HCT116 (cell line): Measurements from ENCODE around the gene ETS1.

Experiments
- ATF3 ChIP-seq: IDR thresholded peaks from 2 replicates; pipeline ENCODE4 v1.6.1; 2012
- CBX3 ChIP-seq: IDR thresholded peaks from 2 replicates; pipeline ENCODE4 v1.6.1; 2012; ENCODE audit warnings: low read depth
- CTCF ChIP-seq, 3 experiments: fragments of 200-600 bp in 1 of 3; sonication (generic) in 1 of 3; IDR thresholded peaks in 2 of 3; conservative IDR thresholded peaks in 1 of 3; 2 replicates each; pipeline ENCODE4 v1.5.1; 2012 to 2017; ENCODE audit warnings: low read depth in 2 of 3, low read length in 2 of 3, antibody characterized with exemption in 1 of 3, borderline replicate concordance in 1 of 3, control low read depth in 1 of 3, mild to moderate bottlenecking in 1 of 3, mixed read lengths in 1 of 3, mixed run types in 1 of 3, moderate library complexity in 1 of 3; ENCODE audit not compliant: insufficient read depth in 1 of 3
- EGR1 ChIP-seq: IDR thresholded peaks from 2 replicates; pipeline ENCODE4 v1.6.1; 2012; ENCODE audit warnings: low read depth
- POLR2A ChIP-seq: IDR thresholded peaks from 2 replicates; pipeline ENCODE4 v1.7.0; 2011; ENCODE audit warnings: borderline replicate concordance; ENCODE audit not compliant: insufficient read depth, insufficient read length; ENCODE audit errors: extremely low read depth
- RAD21 ChIP-seq: IDR thresholded peaks from 2 replicates; pipeline ENCODE4 v1.6.1; 2012; ENCODE audit warnings: low read depth, mild to moderate bottlenecking

- TF ChIP-seq CTCF (IDR thresholded peaks at IDR 0.05 in 2 of 3, conservative IDR thresholded peaks at IDR 0.05 in 1 of 3; ENCODE audit: borderline replicate concordance in 1 of 3, insufficient read depth in 1 of 3, low read depth in 2 of 3, low read length in 2 of 3) (no peak), POLR2A (no peak), EGR1 (no peak), ATF3 (no peak), RAD21 (no peak), CBX3 (no peak)
These were observed 75.6 kb downstream of the ETS1 start for GRCh38 chr11:128511712-128512111.
